Breast epithelium (tissue), 3 donors: Measurements from ENCODE around the gene MAP3K15.

Source experiments
- CTCF ChIP-seq, 3 donors: fragments of 450-650 bp; IDR thresholded peaks; one replicate each; pipeline ENCODE4 v1.5.1; 2016 to 2017; ENCODE audit warnings: antibody characterized with exemption in 3 of 3, mild to moderate bottlenecking in 3 of 3, moderate library complexity in 3 of 3
- POLR2A ChIP-seq: fragments of 450-650 bp; IDR thresholded peaks from one replicate; pipeline ENCODE4 v1.6.1; 2016; ENCODE audit warnings: antibody characterized with exemption, mild to moderate bottlenecking, moderate library complexity

- no peak for TF ChIP-seq CTCF (IDR thresholded peaks at IDR 0.05)
- TF ChIP-seq POLR2A = no peak
These were observed 153.6 kb downstream of the MAP3K15 start for GRCh38 chrX:19361701-19362100.
